ENCODE measurements around the gene PLXNC1.
A peak's percentile ranks its signal among the peaks of the same experiment; 100 is the strongest.

The PLXNC1 gene

DNA sequence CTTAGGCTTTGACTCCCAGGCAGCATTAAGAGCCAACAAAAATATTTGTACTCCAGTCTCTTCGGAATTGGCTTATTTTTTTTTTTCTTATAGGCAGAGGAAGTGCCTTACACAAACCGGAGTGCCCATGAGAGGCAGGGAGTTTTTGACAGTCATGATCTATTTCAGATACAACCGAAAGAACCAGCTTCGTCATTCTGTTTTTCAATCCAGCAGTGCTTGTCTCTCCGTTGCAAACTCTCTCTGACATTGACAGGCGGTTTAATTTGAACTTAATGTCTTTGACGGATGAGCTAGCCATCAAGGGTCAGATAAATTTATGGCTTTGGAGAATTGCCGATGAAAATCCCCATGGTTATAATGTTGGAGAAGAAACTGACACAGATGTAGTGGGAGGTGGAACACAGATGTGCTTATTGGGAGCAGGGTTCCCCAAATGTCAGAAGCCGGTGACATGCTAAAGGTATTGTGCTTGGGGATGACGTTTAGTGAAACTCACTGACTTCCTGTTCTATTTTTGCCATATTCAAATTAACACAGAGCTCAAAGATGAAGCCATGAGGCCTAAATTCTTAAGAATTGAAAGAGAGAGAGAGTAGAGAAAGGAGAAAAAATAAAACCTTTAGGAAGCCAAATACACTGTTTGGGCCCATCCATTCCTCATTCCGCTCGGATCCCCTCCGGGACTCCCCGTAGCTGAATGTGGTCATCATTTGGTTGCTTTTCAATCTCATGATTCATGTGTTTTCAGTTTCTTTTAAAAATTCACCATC, 59.7 kb downstream of the PLXNC1 start:
- DNase-seq: no peak

DNA sequence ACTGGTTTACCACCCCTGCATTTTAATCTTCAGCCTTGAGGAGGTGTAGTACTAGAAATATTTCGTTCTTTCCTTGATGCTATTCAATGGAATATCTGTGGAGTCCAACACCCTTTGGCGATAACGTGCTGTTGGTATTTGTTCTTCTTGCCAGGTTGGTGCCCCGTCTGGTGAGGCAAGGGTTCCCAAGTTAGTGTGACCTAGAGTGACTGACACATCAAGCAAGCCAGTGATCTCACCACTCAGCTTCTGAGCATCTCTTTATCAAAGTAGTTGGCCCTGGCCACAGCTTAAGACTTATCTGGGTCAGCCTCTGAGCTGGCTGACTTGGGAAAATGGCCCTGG, 60.2 kb downstream of the PLXNC1 start:
- DNase-seq: no peak

DNA sequence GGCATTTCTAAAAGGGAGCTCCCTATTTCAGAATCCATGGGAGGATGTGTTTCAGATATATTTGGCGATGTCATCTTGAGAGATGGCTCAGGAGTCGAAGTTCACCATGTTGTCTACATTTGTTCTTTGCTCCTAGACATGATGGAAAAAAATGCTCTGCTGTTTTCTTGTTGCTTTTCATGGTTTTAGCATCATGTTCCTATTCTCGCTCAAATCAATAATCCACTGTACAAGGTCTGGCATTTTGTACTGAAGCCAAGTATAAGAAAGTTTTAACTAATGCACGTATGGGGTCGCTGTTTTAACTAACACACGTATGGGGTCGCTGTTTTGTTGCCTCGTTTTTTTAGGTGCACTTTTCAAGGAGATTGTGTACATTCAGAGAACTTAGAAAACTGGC, 60.9 kb downstream of the PLXNC1 start:
- DNase-seq: no peak

DNA sequence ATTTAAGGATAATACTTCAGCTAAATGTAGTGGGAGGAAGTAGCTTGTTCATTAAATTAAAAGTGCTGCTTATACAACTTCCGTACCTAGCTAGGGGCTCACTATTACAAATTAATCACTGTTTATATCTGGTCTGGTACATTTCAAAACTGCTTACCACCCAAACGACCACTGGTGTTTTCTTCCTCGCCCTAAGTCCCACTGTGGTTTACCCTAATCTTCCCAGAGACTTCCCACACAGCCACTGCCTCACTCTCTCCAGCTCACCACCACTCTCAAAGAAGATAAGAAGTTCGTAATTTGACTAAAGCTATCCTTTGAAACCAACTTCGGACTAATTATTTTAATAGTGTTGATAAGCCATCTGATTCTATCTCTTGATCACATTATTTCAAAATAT, 62.6 kb downstream of the PLXNC1 start:
- DNase-seq: no peak

DNA sequence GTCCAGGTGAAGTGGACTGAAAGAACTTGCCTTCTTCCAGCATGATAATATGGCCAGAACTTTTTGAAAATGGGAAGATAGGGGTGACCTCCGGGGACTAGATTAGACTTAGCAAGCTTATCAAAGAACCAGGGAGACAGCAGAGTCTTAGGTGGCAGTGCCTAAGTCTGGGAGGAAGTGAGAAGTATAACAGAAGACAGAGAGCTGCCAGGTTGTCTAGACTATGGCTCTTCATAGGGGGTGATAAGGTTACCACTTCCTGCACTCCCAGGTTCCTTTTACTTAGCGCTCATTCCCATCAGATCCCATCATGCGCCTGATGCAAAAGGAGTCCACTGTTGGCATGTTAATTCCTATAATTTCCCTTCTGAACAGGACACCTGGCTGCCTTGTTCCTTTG, 69.9 kb downstream of the PLXNC1 start:
- DNase-seq: no peak

DNA sequence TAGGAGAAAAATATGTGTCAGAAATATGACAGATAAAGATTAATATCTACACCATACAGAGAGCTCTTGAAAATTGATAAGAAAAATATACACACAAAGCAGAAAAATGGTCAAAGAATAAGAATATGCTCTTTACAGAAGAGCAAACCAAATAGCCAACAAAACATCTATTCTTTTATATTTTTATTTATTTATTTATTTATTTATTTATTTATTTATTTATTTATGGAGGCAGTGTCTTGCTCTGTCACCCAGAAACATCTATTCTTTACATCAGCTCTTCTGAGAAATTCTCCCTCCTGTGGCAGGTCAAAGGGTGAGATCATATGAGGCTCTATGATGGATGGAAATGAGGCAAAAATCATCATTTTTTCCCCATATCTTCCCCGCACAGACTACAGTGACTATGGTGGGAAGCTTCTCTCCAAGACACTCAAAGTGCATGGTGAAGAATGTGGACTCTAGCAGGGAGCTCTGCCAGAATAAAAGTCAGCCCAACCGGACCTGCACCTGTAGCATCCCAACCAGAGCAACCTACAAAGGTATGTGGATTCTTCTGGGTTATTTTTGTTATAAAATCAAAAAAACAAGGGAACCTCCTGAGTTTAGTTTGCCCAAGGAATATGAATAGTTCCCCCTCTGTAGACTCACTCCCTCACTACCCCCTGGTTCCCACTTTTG, 71.4 kb downstream of the PLXNC1 start:
- no peak for DNase-seq

DNA sequence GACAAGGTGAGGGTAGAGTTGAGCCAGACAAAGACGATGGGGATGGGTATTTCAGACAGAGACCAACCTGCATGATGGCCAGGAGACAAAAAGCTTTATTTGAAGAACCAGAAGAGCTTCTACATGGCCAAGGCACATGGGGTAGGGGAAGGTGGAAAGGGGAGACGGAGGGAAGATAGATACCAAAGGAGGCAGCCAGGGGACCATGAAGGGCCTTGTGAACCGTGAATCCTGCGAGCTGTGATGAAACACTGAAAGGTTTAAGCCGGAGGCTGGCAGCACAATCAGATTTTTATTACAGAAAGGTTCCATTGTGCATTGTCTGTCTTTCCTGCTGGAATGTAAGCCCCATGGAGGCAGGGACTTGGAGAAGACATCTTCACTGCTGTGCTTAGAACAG, 72.4 kb downstream of the PLXNC1 start:
- no peak for DNase-seq

DNA sequence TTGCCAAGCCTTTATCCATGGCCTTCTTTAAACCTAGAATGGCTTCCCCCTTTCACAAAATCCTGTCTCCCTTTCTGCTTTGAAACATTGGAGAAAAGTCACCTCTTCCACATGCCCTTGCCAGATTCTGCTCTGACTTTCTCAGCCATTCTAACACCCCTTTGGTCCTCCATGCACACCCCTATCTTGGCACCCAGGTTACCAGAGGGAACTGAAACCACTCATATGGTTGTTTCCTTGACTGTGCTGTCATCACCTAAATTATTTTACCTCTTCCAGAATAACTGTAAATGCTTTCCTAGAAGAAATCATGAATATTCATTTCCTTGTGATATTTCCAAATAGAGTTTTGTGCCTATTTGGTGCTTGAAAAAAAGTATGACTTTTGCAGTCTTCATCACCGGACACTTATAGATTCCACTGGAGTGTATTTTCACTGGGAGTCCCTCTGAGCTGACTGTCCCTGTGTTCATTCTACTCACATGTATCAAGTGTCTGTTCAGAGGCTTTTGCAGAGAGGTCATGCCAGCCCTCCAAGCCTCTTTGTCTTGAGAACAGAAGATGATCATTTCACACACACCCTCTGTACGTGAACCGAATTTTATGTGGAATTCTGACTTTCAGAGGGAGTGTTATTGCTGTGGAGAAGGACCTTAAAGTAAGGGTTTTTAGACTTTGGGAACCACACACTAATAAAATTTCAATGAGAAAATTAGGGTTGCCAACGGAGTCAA, 74.1 kb downstream of the PLXNC1 start:
- no peak for DNase-seq

DNA sequence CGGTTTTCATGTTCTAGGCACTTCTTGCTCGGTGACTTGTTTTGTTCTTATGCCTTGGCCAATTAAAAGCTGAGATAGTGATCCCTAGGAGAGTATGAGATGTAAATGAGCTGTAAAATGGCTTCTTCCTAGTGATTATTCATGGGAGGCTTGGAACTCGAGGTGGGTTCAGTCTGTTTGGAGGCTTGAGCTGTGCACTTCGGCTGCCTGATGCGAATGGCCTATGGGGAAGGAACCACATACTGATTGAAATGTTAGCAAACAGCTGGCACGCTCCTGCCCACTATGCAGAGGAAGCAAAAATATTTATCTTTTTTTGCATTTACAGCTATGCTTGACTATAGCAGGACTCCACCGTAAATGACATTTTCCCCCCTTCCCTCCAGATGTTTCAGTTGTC, 75.5 kb downstream of the PLXNC1 start:
- DNase-seq: no peak

DNA sequence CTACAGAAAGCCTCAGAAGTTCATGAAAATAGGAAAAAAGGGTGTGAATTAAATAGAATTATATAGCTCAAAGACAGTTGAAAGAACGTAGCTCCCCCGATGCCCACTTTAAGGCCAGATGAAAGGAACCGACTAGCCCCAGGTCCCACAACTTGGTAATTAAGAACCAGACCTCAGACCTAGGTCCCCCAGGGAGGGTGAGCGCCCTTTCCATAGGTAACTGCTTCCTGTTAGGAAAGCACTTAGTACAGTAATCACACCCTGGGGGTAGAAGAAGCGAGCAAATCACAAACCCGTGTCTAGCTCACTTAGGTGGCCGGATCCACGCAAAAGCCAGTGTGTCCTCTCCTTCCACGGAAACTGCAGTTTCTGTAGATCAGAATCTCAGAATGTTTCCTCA, 77.1 kb downstream of the PLXNC1 start:
- no peak for DNase-seq

DNA sequence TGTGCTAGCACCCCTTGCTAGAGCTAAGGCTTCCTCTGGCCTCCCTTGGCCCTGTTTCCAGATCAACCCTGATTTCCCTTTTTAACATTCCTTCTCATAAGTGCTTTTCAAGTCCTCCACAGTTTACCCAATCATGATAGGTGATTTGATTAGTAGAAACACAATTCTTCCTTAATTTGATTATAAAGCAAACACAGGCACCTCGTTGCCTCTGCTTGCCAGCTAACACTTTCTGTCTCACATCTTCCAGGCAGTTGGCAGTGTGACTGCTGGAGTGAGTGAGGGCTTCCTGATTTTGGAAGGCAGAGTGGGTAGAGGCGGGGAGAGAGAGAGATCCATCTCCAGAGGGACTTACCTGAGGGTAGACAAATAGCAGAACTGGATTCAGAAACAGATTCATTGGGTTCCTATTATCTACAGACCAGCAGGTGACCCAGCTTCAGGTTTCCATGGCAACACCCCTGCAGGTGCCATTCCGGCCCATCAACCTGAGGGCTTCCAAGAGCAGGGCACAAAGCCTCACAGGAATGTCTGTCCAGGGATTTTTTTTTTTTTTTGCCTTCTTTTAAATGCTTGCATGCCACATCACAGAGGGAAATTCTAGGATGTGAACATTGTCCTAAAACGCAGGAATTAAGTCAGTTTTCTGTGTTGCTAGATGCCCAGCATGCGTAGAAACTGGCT, 77.7 kb downstream of the PLXNC1 start:
- DNase-seq: no peak

DNA sequence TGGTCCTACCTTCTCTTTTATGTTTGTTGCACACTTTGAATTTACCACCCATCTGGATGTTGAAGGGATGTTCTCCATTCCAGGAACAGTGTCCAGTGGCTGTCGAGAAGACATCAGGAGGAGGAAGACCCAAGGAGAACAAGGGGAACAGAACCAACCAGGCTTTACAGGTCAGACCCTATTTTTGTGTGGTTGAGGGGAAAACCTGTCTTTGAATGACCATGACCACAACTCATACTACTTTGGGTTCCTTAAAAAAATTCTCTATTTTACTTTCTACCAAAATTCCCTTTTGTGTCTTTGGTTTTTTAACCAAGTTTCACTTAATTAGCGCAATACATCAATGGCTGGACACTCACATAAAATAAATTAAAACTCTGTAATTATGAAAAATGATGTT, 78.7 kb downstream of the PLXNC1 start:
- no peak for DNase-seq

DNA sequence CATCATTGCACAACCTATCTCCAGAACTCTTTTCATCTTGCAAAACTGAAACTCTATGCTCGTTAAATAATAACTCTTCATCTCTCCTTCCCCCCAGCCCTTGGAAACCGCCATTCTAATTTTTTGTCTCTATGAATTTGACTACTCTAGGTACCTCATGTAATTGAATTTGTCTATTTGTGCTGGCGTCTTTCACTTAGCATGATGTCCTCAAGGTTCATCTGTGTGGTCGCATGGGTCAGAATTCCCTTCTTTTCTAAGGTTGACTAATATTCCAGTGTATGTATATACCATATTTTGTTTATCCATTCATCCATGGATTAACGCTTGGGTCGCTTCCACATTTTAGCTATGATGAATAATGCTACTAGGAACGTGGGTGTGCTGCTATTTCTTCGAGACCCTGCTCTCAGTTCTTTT, 80.1 kb downstream of the PLXNC1 start:
- DNase-seq: no peak

DNA sequence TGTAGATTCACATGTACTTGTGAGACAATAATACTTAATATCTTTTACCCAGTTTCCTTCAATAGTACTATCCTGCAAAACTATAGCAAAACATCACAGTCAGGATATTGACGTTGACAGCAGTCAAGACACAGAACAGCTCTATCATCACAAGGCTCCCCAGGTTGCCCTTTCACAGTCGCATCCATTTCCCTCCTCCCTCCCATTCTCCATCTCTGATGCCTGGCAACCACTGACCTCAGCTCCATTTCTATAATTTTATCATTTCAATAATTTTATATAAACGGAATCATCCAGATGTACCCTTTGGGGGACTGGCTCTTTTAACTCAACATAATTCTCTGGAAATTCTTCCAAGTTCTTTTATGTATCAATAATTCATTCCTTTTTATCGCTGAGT, 81.5 kb downstream of the PLXNC1 start:
- DNase-seq: no peak

DNA sequence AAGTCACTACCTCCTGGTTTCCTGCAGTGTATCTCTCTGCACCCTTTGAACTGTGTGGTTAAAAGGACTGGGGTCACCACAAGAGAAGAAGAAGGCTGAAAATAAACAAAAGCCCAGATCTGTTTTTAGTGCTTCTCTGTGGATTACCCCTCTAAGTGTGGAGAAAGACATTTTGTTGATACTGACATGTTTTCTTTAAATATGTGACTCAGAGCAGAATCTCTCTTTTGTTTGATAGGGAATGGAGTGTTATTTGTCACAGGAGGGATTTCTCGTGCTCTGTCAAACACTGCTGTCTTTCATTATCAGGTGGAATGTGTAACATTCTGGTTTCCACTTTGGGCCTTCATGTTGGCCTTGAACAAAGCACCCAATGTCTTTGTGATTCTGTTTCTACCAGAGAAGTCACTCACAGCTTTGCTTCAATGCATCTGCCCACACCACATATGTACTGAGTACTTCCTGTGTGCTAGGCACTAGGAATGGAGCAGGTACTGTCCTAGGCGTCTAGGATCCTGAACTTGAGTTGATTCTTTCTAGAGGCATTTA, 82.1 kb downstream of the PLXNC1 start:
- DNase-seq: no peak

DNA sequence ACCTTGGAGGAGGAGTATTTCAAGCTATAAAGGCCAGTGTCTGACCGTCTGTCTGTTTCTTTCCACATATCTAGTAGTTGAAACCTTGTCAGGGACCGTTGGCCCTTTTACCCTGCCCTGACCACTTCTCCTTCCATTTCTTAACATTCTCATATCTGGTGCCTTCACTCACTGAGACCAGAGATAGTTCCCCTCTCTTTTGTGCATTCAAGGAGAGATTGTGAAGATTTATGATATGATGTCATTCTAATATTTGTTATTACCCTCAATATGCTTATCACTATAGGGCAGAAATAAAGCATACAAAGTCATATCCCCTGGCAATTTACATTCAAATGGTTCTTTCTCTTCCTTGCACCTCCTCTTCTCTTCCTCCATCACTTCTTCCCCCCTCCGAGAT, 83.3 kb downstream of the PLXNC1 start:
- no peak for DNase-seq

DNA sequence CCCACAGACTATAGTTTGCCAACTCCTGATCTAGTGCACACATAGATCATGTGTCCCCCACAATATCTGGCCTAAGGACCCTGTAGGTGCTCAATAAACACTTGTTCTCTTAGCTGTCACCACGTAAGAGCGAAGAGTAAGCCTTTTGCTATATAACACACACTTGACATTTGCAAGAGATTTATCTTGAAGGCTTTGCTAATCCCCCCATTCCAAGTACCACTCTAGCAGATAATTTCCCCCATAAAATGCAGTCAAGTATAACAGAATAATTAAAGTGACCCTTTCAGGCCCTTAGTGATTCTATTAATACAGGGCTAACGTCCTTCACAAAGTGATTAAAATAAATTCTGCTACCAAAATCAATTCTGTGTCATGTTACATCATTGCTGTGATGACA, 87.5 kb downstream of the PLXNC1 start:
- peak; percentile 4 for DNase-seq

DNA sequence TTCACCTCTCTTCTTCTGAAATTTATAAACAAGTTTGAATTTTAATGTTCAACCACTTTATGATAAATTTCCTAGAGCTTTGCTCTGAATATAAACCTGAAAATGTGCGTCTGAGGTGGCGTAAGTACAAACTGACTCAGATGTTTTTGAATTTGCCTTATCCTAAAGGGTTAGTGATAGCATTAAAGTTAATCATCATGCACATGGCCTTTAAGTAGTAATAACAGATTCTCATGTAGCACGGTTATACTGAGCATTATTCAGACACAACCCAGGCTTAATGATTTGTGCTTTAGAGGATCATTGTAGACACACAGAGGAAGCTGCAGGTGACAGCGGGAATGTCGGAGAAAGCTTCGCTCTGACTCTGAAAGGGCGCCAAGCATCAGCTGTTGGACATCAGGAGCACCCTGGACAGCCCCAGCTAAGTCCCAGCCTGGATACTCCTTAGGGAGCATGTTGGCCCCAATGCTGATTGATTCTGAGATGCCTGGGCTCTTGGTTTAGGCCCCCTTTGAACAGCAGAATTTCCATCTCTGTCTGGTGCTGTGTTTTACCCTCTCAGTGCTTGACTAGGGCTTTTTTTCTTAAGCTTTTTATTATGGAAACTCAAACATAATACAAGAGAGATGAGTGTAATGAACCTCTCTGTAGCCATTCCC, 91.1 kb downstream of the PLXNC1 start:
- DNase-seq: no peak

DNA sequence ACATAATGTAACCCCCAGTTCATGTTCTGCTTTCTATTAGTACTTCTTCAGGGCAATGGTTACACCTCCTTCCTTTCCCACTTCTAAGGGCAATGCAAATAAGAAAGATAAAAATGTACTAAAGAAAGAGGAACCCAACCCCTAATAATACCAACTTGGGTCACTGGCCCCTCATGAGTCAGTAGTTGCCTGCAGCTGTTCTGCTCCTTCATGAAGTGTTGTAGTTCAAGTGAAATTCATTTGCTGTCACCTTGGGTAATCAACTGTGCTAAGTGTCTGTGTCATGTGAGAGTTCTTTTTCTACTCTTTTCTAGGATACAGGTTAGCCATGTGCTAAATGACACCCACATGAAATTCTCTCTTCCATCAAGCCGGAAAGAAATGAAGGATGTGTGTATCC, 91.8 kb downstream of the PLXNC1 start:
- DNase-seq: no peak

DNA sequence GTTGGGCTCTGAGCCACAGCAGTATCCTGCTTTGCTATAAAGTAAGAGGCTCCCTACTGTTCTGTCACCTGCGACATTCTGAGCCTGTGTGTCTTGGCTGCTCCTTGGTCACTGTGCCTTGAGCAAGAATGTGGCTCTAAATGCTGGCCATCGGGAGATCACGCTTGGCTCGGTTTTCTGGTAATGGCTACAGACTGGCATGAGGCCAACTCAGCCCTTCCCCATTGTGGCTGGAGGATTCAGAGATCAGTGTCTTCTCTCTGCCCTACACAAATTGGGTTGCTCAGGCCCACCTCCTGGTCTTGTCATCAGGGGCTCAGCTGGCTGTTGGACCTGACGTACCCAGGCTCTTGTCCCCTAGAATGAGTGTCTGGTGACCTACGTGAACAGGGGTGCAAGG, 94.5 kb downstream of the PLXNC1 start:
- DNase-seq: no peak

DNA sequence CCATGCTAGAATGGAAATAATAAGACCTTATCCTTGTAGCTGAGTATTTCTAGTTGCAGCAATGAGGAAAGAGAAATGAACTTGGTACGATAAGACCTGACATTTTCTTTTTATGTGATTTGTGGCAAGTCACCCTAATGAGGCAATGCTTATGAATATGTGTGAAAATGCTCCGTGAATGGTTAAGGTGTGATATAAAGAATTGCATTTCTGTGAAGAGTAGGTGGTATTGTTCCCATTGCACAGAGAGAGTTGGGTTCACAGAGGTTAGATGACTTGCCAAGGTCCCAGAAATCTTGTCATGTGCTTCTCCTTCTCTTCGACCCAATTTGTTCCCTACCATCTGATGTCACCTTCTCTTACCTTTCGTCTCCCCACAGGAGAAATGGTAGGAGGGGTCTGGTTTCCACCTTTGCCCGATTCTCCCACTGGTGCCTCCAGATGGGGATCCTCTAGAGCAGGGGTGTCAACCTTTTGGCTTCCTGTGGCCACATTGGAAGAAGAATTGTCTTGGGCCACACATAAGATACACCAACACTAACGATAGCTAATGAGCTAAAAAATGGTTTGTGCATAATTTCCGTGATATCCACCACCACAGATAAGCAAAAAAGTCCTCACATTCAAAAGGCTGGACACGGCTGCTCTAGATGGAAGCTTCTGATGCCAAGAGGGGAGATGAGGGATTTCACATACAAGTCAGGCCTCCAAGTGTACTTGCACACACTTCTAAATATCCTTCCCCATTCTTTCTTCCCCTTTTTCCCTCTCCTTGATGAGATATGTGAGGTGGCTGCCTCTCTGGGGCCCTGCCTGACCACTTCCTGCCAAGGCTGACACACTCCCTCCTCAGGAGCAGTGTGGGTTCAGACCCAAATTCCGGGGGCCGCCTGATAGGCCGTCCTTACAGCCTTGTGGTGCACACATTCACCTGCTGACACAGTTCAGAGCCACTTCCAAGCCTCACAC, 96.1 kb downstream of the PLXNC1 start:
- no peak for DNase-seq

All from NCI-H1436 (cell line).